ENCODE measurements around the gene BCAT1.
A peak's percentile ranks its signal among the peaks of the same experiment; 100 is the strongest.
"Not testable (repeated sequence)": the region's sequence is repeated elsewhere in the genome, so short reads cannot be mapped to it uniquely, and the experiment has no call there.

Gene BCAT1

DNA sequence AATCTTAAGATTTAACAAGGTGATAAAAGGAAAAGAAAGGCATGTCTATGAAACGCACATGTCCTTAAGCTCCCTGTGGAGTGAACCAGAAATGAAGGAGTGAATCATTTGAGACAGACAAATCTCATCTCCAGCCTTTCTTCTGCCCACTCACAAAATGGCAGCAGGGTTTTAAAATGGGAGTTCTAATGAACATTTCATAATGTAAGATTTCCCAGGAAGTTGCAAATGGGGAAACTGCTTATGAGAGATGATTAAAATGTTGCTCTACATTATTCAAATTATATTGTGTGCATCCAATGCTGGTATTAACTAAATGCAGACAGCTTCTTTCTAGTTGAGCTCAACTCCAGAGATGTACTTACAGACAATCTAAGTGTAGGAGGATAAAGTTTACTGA, 76.7 kb downstream of the BCAT1 start:
- TF ChIP-seq, protein P1, sequence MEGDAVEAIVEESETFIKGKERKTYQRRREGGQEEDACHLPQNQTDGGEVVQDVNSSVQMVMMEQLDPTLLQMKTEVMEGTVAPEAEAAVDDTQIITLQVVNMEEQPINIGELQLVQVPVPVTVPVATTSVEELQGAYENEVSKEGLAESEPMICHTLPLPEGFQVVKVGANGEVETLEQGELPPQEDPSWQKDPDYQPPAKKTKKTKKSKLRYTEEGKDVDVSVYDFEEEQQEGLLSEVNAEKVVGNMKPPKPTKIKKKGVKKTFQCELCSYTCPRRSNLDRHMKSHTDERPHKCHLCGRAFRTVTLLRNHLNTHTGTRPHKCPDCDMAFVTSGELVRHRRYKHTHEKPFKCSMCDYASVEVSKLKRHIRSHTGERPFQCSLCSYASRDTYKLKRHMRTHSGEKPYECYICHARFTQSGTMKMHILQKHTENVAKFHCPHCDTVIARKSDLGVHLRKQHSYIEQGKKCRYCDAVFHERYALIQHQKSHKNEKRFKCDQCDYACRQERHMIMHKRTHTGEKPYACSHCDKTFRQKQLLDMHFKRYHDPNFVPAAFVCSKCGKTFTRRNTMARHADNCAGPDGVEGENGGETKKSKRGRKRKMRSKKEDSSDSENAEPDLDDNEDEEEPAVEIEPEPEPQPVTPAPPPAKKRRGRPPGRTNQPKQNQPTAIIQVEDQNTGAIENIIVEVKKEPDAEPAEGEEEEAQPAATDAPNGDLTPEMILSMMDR (IDR thresholded peaks at IDR 0.05; ENCODE audit: low read depth, low read length) = no peak
- DNase-seq (ENCODE audit: low read depth, low spot score) = no peak
- in situ Hi-C loops (cut with HindIII; ENCODE audit: low sequenced_read_pairs) = no loop called here
- no peak overlapping the region for H3K4me3 ChIP-seq (ENCODE audit: low read depth, low read length)

- in situ Hi-C loops (cut with HindIII; ENCODE audit: low sequenced_read_pairs); H3K4me3 ChIP-seq (ENCODE audit: low read depth, low read length); DNase-seq (ENCODE audit: low read depth, low spot score): not testable (repeated sequence)
Observed at GRCh38 chr12:24866139-24866538, 82.8 kb downstream of the BCAT1 start.

DNA sequence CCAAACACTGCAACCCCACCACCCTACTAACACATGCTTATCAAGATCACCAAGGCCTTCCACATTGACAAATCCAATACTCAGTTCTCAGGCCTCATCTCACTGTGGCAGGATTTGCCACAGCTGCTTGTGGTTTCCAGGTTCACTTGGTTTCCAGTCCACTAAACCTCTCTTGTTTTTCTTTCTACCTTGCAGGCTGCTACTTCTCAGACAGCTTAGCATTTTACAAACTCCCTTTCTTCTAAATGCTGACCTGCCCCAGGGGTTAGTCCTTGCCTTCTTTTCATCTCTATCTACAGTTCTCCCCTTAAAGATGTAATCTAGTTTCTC, 84.1 kb downstream of the BCAT1 start:
- TF ChIP-seq, protein P1 (IDR thresholded peaks at IDR 0.05; ENCODE audit: low read depth, low read length) = no peak
- DNase-seq (ENCODE audit: low read depth, low spot score) = peak; percentile 72

GRCh38 chr12:24861766-24862540, 86.9 kb downstream of the BCAT1 start:
- peak; percentile 53 for DNase-seq (ENCODE audit: low read depth, low spot score)
- TF ChIP-seq, protein P1 (IDR thresholded peaks at IDR 0.05; ENCODE audit: low read depth, low read length) = no peak
- in situ Hi-C loops (cut with HindIII; ENCODE audit: low sequenced_read_pairs) = no loop called here
- H3K4me3 ChIP-seq (ENCODE audit: low read depth, low read length) = no peak overlapping the region

More for the DNA sequence above, 84.1 kb downstream of the BCAT1 start:
- in situ Hi-C loops (cut with HindIII; ENCODE audit: low sequenced_read_pairs) = no loop called here
- H3K4me3 ChIP-seq (ENCODE audit: low read depth, low read length) = no peak overlapping the region

DNA sequence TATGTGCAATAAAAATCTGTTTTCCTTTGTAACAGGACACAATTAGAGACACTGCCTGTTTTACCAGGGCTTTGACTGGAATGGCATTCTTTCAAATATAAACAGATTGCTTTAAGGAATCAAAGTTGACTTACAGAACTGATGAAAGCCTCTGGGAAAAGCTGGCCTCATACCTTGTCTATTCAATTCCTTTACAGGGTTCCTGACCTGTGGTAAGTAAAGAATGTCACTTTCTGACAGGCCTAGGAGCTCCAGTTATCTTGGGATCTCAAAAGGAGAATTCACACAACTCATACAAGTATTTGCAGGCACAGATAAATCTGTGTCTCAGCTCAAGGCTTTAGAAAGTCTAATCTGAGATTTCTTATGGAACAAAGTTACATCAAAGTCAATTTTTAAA, 88.4 kb downstream of the BCAT1 start:
- H3K4me3 ChIP-seq (ENCODE audit: low read depth, low read length) = no peak overlapping the region
- peak; percentile 20 for DNase-seq (ENCODE audit: low read depth, low spot score)
- in situ Hi-C loops (cut with HindIII; ENCODE audit: low sequenced_read_pairs) = no loop called here
- TF ChIP-seq, protein P1 (IDR thresholded peaks at IDR 0.05; ENCODE audit: low read depth, low read length) = no peak

- in situ Hi-C loops (cut with HindIII; ENCODE audit: low sequenced_read_pairs) = no loop called here
- DNase-seq (ENCODE audit: low read depth, low spot score) = no peak
- H3K4me3 ChIP-seq (ENCODE audit: low read depth, low read length) = no peak overlapping the region
- TF ChIP-seq, protein P1 (IDR thresholded peaks at IDR 0.05; ENCODE audit: low read depth, low read length) = no peak
Observed at GRCh38 chr12:24856541-24856940, 92.4 kb downstream of the BCAT1 start.

DNA sequence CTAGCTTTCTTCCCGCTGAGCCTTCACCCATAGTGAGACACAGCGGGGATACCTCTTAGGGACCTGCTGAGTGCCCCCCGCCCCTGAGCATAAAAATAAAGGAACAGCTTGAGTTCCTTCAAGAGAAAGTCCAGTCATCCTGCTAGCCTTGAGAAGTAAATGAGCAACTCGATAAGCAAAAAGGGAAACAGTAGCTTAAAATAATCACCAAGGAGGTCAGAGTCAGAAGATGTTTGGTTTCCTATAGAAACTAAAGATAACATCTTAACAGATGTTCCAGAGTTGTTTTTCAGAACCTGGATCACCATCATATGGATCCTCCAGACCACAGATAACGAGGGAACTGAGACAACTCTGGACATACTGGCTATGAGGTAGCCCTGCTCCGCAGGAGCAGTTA, 94.0 kb downstream of the BCAT1 start:
- TF ChIP-seq, protein P1 (IDR thresholded peaks at IDR 0.05; ENCODE audit: low read depth, low read length) = no peak
- no peak overlapping the region for H3K4me3 ChIP-seq (ENCODE audit: low read depth, low read length)
- peak; percentile 65 for DNase-seq (ENCODE audit: low read depth, low spot score)
- in situ Hi-C loops (cut with HindIII; ENCODE audit: low sequenced_read_pairs) = no loop called here

All from astrocyte of the spinal cord (primary cell).